ENCODE data around the gene SLC8A1. TPM values are rescaled to one million over a fixed set of nuclear protein-coding genes. Genes with fewer than 3 reads are reported as not detected.

The SLC8A1 gene
- 5.6 TPM for total RNA-seq

DNA sequence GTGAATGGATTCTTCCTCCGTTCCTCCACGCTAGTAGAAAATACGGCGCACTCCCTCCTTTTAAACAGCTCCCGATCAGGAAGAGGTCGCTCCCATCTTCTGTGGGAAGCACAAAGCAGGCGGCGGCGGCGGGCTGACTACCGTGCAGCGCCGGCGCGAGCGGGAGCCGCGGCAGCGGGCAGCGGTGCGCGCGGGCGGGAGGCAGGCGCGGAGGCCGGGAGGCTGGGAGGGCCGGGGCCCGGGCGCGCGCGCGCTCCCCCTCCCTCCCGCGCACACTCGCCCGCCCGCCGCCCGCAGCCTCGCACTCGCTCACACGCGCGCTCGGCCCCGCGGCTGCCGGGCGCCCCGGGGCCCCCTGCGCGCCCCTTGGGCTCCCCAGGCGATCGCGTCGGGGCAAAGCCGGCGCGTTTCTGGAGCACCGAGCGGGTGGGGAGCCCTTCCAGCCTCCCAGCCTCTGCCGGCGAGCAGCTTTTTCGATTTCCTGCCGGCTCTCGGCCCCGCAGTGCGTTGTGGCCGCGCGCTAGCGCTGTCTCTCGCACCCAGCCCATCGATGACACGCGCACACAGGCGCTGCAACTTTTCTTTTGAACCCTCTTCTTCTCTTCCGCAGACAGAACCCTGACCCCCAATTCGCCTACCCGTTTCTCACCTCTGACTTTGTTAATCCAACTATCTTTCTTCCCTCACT is at the start of gene SLC8A1:
SLC8A1 (minus strand) TSS at position 173 of the 688 bp plus-strand sequence.
- no peak for DNase-seq (ENCODE audit: low spot score in 2 of 2)
- Histone ChIP-seq H3K4me1 (peaks cover 2 to 7% of the 10 kb centered on the region in 2 donors), H3K4me3 (peak within 1 kb of the TSS; percentile 62 to 78), H3K27ac (peak within 1 kb of the TSS in 1 of 2 donors; percentile 66), H3K36me3 (no peaks in the 10 kb centered on the region), H3K9me3 (no peaks in the 10 kb centered on the region), H3K27me3 (no peaks in the 10 kb centered on the region)
- TF ChIP-seq, protein P1, sequence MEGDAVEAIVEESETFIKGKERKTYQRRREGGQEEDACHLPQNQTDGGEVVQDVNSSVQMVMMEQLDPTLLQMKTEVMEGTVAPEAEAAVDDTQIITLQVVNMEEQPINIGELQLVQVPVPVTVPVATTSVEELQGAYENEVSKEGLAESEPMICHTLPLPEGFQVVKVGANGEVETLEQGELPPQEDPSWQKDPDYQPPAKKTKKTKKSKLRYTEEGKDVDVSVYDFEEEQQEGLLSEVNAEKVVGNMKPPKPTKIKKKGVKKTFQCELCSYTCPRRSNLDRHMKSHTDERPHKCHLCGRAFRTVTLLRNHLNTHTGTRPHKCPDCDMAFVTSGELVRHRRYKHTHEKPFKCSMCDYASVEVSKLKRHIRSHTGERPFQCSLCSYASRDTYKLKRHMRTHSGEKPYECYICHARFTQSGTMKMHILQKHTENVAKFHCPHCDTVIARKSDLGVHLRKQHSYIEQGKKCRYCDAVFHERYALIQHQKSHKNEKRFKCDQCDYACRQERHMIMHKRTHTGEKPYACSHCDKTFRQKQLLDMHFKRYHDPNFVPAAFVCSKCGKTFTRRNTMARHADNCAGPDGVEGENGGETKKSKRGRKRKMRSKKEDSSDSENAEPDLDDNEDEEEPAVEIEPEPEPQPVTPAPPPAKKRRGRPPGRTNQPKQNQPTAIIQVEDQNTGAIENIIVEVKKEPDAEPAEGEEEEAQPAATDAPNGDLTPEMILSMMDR (IDR thresholded peaks at IDR 0.05) = no peak
- intact Hi-C loops (cut with DNase I) = loop anchor here (1.0 to 2.0 kb wide), 3 partner anchors 17 to 207 kb away; no protein-coding TSS in a partner anchor

DNA sequence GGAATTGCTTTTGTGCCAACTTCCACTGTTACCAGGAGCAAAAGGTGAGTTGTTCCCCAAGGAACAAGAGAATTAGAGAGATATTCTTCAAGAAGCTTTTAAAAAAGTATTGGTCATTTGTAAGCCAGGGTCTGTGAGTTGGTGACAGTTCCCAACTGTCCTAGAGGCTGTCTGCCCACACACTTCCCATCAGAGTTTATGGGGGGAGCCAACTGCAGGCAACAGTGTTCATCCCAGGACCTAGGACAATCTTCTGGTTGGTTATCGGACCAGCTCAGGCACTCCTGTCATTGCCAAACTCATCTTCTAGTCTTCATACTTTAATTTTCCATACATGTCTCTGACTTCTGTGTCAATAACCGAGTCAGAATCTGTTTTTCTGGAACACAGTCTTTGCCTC is 47.5 kb upstream of the SLC8A1 start:
- no peaks in the 10 kb centered on the region for H3K4me1 ChIP-seq
- intact Hi-C loops (cut with DNase I) = no loop called here
- DNase-seq (ENCODE audit: low spot score in 2 of 2) = no peak
- H3K36me3 ChIP-seq = no peaks in the 10 kb centered on the region
- no peaks in the 10 kb centered on the region for H3K27me3 ChIP-seq
- H3K4me3 ChIP-seq = no peak overlapping the region
- no peak overlapping the region for H3K27ac ChIP-seq
- TF ChIP-seq, protein P1 (IDR thresholded peaks at IDR 0.05) = no peak
- H3K9me3 ChIP-seq = no peaks in the 10 kb centered on the region

DNA sequence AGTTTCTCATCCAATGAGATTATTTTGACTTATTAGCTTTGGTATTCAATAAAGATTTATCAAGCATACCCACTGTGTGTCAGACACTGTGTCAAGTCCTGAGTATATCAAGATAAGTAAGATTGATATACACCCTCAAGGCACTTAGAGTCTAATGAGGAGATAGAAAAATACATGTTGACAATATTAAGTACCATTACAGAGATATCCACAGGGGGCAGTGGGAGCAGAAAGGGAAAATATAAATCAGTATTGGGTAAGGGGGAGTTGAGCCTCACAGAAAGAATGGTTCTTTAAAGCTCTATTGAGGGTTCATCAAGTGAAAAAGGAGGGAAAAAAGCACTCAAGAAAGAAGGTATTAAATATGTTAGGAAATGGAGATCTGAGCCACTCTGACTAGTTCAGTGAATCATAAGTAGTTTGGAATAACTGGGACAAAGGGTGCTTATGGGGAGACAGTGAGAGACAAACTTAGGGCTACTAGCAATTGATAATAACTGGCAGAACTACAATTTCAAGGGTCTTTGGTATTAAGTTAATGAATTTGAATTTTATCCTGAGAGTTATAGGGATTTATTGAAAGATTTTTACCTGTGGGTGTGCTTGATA is 45.5 kb upstream of the SLC8A1 start:
- Histone ChIP-seq H3K36me3 (no peaks in the 10 kb centered on the region), H3K4me3 (no peak overlapping the region), H3K9me3 (no peaks in the 10 kb centered on the region), H3K4me1 (no peaks in the 10 kb centered on the region), H3K27ac (no peak overlapping the region), H3K27me3 (no peaks in the 10 kb centered on the region)
- intact Hi-C loops (cut with DNase I) = no loop called here
- no peak for DNase-seq (ENCODE audit: low spot score in 2 of 2)
- TF ChIP-seq, protein P1 (IDR thresholded peaks at IDR 0.05) = no peak

DNA sequence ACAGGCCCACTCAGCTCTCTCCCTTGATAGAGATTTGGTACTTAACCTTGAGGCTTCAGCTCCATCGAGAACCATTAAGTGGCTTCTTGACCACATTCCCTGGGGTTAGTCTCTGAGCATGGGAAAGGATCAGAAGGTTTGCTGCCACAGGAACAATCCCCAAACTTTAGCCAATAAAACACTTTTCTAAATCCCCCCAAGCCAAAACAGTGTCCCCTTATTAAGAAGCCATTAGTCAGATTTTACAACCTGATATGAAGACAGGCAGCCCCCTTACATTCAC is 37.7 kb upstream of the SLC8A1 start:
- H3K27ac ChIP-seq = no peak overlapping the region
- peak overlapping the region; percentile 42 to 53 for H3K4me3 ChIP-seq
- DNase-seq (ENCODE audit: low spot score in 2 of 2) = no peak
- TF ChIP-seq, protein P1 (IDR thresholded peaks at IDR 0.05) = no peak
- H3K9me3 ChIP-seq = no peaks in the 10 kb centered on the region
- peaks cover 0 to 4% of the 10 kb centered on the region in 2 donors for H3K4me1 ChIP-seq
- intact Hi-C loops (cut with DNase I) = no loop called here
- H3K36me3 ChIP-seq = no peaks in the 10 kb centered on the region
- H3K27me3 ChIP-seq = no peaks in the 10 kb centered on the region

DNA sequence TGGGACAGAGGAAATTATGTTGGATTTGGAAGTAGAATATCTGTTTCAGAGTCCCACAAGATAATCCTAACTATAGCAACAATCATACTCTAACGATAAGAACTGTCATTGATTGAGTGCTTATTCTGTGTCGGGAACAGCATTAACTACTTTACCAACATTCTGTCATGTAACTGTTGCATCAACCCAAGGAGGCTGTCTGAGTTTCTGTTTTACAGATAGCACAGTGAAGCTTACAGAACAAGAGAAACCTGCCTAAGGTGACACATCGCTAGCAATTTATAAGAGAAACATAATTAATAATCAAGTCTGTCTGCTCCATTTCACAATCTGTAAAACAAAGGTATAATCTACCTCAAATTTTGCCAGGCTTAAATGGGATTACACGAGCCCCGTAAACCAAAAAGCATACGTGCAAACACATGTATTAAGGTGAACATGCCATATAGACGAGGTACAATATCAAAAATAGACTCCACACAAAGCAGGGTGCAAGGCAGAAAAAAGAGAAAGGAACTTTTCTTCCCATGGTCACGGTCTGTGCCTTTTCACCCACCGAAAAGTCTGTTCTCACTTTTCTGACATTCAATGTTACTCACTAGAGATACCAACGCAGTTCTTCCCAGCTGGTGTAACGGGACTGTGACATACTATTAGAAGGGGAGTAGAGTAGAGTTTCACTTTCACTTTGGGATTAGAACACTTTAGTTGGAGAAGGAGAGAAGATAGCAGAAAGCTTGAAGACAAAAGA is 37.2 kb upstream of the SLC8A1 start:
- Histone ChIP-seq H3K36me3 (no peaks in the 10 kb centered on the region), H3K4me3 (peak overlapping the region; percentile 42 to 53), H3K27me3 (no peaks in the 10 kb centered on the region), H3K27ac (no peak overlapping the region), H3K4me1 (peaks cover 0 to 4% of the 10 kb centered on the region in 2 donors), H3K9me3 (no peaks in the 10 kb centered on the region)
- intact Hi-C loops (cut with DNase I) = no loop called here
- DNase-seq (ENCODE audit: low spot score in 2 of 2) = no peak
- TF ChIP-seq, protein P1 (IDR thresholded peaks at IDR 0.05) = no peak
